K562 (cell line): Measurements from ENCODE around the gene NSMF.

ENCODE experiments used
- CHCHD3 ChIP-seq: fragments of 250-450 bp; sonication (Bioruptor Pico); IDR thresholded peaks from 2 replicates; pipeline ENCODE4 v2.1.2; 2022; ENCODE audit warnings: mild to moderate bottlenecking
- CREB1 ChIP-seq, 2 experiments: sonication (generic) in 1 of 2; formaldehyde crosslinking in 1 of 2; IDR thresholded peaks; 2 replicates each; pipeline versions ENCODE4 v1.6.1 to v1.8.0; 2012 to 2022; ENCODE audit warnings: inconsistent platforms in 1 of 2, mild to moderate bottlenecking in 1 of 2, missing genetic modification reagents in 1 of 2, moderate library complexity in 1 of 2
- ELK3 ChIP-seq: fragments of 450-650 bp; formaldehyde crosslinking; IDR thresholded peaks from 2 replicates; pipeline ENCODE4 v1.4.0; 2020; ENCODE audit warnings: mild to moderate bottlenecking
- HDAC2 ChIP-seq: fragments of 450-650 bp; IDR thresholded peaks from 2 replicates; pipeline ENCODE4 v1.6.1; 2016; ENCODE audit warnings: mild to moderate bottlenecking
- HMG20B ChIP-seq: fragments of 250-450 bp; sonication (Bioruptor Pico); IDR thresholded peaks from 2 replicates; pipeline ENCODE4 v1.5.0; 2021; ENCODE audit warnings: mild to moderate bottlenecking
- POLR2AphosphoS5 ChIP-seq: IDR thresholded peaks from 2 replicates; pipeline ENCODE4 v1.6.1; 2011; ENCODE audit warnings: mild to moderate bottlenecking, low read depth, low read length, moderate library complexity; ENCODE audit not compliant: control insufficient read depth, insufficient read depth
- SETDB1 ChIP-seq: IDR thresholded peaks from one replicate; pipeline ENCODE4 v1.6.1; 2012; ENCODE audit warnings: low read length, control low read depth, inconsistent platforms
- TF ChIP-seq, protein P1 (sequence below): fragments of 250-450 bp; sonication (Bioruptor Pico); IDR thresholded peaks from 2 replicates; pipeline ENCODE4 v1.5.1; 2021; ENCODE audit warnings: mild to moderate bottlenecking

- TF ChIP-seq POLR2AphosphoS5: no peak
- no peak for TF ChIP-seq HMG20B (CRISPR knock-in tag)
- TF ChIP-seq SETDB1: no peak
- no peak for TF ChIP-seq ELK3 (CRISPR knock-in tag)
- no peak for TF ChIP-seq CREB1 (IDR thresholded peaks at IDR 0.05)
- no peak for TF ChIP-seq CREB1 (CRISPR knock-in tag; IDR thresholded peaks at IDR 0.05)
- TF ChIP-seq HDAC2: no peak
- no peak for TF ChIP-seq CHCHD3 (CRISPR knock-in tag)
- TF ChIP-seq, protein P1, sequence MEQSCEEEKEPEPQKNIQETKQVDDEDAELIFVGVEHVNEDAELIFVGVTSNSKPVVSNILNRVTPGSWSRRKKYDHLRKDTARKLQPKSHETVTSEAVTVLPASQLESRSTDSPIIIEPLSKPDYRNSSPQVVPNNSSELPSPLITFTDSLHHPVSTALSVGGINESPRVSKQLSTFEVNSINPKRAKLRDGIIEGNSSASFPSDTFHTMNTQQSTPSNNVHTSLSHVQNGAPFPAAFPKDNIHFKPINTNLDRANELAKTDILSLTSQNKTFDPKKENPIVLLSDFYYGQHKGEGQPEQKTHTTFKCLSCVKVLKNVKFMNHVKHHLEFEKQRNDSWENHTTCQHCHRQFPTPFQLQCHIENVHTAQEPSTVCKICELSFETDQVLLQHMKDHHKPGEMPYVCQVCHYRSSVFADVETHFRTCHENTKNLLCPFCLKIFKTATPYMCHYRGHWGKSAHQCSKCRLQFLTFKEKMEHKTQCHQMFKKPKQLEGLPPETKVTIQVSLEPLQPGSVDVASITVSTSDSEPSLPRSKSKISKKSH (CRISPR knock-in tag): no peak
Observed at GRCh38 chr9:137461663-137462395, 2.7 kb upstream of the NSMF start.
